GM12892 (cell line): ENCODE data around the gene IL6ST.
"Not testable (repeated sequence)": the region's sequence is repeated elsewhere in the genome, so short reads cannot be mapped to it uniquely, and the experiment has no call there.

ENCODE experiments used
- DNase-seq: peaks from one replicate; pipeline ENCODE4 v3.0.0; 2011; ENCODE audit not compliant: insufficient read length
- FAIRE-seq: peaks from 2 replicates; lab custom pipeline; 2011; peaks lifted over from hg19 to GRCh38; lab: Jason Lieb, UNC
- POLR2A ChIP-seq: IDR thresholded peaks from 2 replicates; pipeline ENCODE4 v1.6.1; 2011; ENCODE audit warnings: low read depth, low read length, control low read depth
- POLR2AphosphoS5 ChIP-seq: IDR thresholded peaks from 2 replicates; pipeline ENCODE4 v1.6.1; 2011; ENCODE audit warnings: low read depth, low read length, control low read depth
- TAF1 ChIP-seq: IDR thresholded peaks from 2 replicates; pipeline ENCODE4 v1.6.1; 2011; ENCODE audit warnings: low read depth, mild to moderate bottlenecking, control low read depth, low read length, borderline replicate concordance

The IL6ST gene

GRCh38 chr5:56019306-56020272 lies 24.8 kb upstream of the IL6ST start:
- TF ChIP-seq TAF1 (no peak), POLR2AphosphoS5 (no peak), POLR2A (no peak)
- FAIRE-seq (no peak), DNase-seq (no peak)

GRCh38 chr5:56018832-56019231 lies 24.1 kb upstream of the IL6ST start:
- no peak for FAIRE-seq
- TF ChIP-seq TAF1 (no peak), POLR2A (no peak), POLR2AphosphoS5 (no peak)

GRCh38 chr5:56014701-56015100 lies 19.9 kb upstream of the IL6ST start:
- not testable (repeated sequence) for DNase-seq, FAIRE-seq

More at GRCh38 chr5:56018832-56019231, 24.1 kb upstream of the IL6ST start:
- no peak for DNase-seq

GRCh38 chr5:56013939-56014338 lies 19.2 kb upstream of the IL6ST start:
- not testable (repeated sequence) for FAIRE-seq, DNase-seq

- FAIRE-seq (no peak), DNase-seq (no peak)
- TF ChIP-seq POLR2A, result no peak
- TF ChIP-seq POLR2AphosphoS5, result no peak
- TF ChIP-seq TAF1, result no peak
These were observed 17.7 kb upstream of the IL6ST start for GRCh38 chr5:56012281-56012963.

- FAIRE-seq (no peak), DNase-seq (no peak)
- no peak for TF ChIP-seq POLR2A
- no peak for TF ChIP-seq TAF1
- no peak for TF ChIP-seq POLR2AphosphoS5
These were observed 17.1 kb upstream of the IL6ST start for GRCh38 chr5:56011835-56012234.

GRCh38 chr5:56010431-56010830 lies 15.7 kb upstream of the IL6ST start:
- FAIRE-seq (no peak), DNase-seq (no peak)
- TF ChIP-seq TAF1 (no peak), POLR2A (no peak), POLR2AphosphoS5 (no peak)

GRCh38 chr5:56006600-56006999 lies 11.8 kb upstream of the IL6ST start:
- no peak for TF ChIP-seq TAF1
- no peak for TF ChIP-seq POLR2A
- TF ChIP-seq POLR2AphosphoS5, result no peak
- FAIRE-seq (peak; percentile 21), DNase-seq (no peak)

GRCh38 chr5:56006094-56006493 lies 11.3 kb upstream of the IL6ST start:
- FAIRE-seq, result no peak
- no peak for DNase-seq
- TF ChIP-seq POLR2A, result no peak
- TF ChIP-seq POLR2AphosphoS5, result no peak
- TF ChIP-seq TAF1, result no peak

- DNase-seq (no peak), FAIRE-seq (no peak)
- no peak for TF ChIP-seq TAF1
- no peak for TF ChIP-seq POLR2A
- TF ChIP-seq POLR2AphosphoS5, result no peak
These were observed 10.1 kb upstream of the IL6ST start for GRCh38 chr5:56004874-56005273.

GRCh38 chr5:56003679-56004078 lies 8.9 kb upstream of the IL6ST start:
- TF ChIP-seq POLR2A (no peak), TAF1 (no peak), POLR2AphosphoS5 (no peak)
- no peak for DNase-seq
- FAIRE-seq, result no peak

- FAIRE-seq (no peak), DNase-seq (no peak)
These were observed 8.4 kb upstream of the IL6ST start for GRCh38 chr5:56003179-56003578.

More at GRCh38 chr5:56003179-56003578, 8.4 kb upstream of the IL6ST start:
- TF ChIP-seq TAF1 (no peak), POLR2AphosphoS5 (no peak), POLR2A (no peak)
